ENCODE results near the gene CPNE2.

Gene CPNE2

DNA sequence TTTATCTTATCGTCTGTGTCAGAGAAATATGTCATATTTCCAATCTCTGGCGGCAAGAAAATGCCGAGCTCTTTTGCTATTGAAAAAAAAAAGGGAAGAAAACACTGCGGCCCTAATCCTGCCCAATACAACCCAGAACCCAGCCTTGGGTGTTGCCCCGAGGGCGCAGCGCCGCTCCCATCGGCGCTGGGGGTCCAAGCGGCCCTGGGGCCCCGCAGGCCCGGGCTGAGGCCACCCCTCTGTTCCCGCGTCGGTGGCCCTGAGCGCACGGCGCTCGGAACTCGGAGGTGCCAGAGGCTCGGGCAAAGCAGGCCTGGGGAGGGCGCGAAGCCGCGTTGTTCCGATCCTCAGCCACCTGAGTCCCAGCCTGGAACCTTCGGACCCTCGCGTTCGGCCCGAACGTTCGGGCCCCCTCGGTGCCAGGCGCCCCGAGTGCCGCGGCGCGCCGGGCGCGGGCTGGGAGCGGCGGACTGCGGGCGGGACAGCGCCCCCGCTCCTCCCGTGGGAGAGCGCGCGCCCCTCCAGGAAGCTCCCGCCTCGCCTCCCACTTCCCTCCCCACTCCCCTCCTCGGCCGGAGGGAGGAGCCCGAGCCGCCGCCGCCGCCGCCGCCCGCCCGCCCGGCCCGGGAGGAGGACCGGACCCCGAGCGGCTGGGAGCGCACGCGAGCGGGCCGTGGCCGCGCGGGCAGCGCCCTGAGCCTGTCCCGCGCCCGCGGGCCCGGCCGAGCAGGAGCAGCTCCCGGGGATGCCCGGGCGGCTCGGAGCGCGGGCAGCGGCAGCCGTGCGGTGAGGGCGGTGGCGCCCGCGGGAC is at the start of gene CPNE2:
Gene CPNE2, plus strand, starts transcription at position 609 of the 811 bp plus-strand sequence. CDS start 18,160 bp downstream, outside the sequence.
- Histone ChIP-seq H3K4me3 (ENCODE audit: low read depth, low read length) (peak within 1 kb of the TSS; percentile 65), H3K27ac (peak within 1 kb of the TSS; percentile 80), H3K27me3 (ENCODE audit: insufficient read depth, low read depth, severe bottlenecking) (no peaks in the 10 kb centered on the region), H3K9me3 (ENCODE audit: severe bottlenecking) (no peaks in the 10 kb centered on the region), H3K36me3 (no peaks in the 10 kb centered on the region)
- TF ChIP-seq, protein P1, sequence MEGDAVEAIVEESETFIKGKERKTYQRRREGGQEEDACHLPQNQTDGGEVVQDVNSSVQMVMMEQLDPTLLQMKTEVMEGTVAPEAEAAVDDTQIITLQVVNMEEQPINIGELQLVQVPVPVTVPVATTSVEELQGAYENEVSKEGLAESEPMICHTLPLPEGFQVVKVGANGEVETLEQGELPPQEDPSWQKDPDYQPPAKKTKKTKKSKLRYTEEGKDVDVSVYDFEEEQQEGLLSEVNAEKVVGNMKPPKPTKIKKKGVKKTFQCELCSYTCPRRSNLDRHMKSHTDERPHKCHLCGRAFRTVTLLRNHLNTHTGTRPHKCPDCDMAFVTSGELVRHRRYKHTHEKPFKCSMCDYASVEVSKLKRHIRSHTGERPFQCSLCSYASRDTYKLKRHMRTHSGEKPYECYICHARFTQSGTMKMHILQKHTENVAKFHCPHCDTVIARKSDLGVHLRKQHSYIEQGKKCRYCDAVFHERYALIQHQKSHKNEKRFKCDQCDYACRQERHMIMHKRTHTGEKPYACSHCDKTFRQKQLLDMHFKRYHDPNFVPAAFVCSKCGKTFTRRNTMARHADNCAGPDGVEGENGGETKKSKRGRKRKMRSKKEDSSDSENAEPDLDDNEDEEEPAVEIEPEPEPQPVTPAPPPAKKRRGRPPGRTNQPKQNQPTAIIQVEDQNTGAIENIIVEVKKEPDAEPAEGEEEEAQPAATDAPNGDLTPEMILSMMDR (IDR thresholded peaks at IDR 0.05; ENCODE audit: low read depth, low read length), result no peak
- DNase-seq, result peak; percentile 71

DNA sequence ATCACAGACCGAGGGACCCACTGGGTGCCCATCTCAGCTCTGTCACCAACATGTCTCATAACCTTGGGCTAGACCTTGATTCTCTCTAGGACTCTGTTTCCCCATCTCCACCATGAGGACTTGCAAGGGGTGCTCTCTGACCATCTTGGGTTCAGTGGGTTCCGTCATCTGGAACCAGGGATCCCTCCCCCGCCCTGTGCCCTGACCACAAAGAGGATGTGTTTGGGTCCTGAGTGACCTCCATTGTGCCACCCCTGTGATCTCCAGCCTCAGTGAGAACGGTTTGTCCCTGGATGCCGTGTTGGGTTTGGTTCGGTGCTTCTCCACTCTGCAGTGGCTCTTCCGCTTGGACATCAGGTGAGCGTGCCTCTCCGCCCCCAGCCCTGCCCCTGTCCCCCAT is 49.1 kb upstream of the CPNE2 start:
- DNase-seq, result no peak
- TF ChIP-seq, protein P1 (IDR thresholded peaks at IDR 0.05; ENCODE audit: low read depth, low read length), result no peak
- Histone ChIP-seq H3K9me3 (ENCODE audit: severe bottlenecking) (no peaks in the 10 kb centered on the region), H3K27me3 (ENCODE audit: insufficient read depth, low read depth, severe bottlenecking) (no peaks in the 10 kb centered on the region), H3K27ac (no peak overlapping the region), H3K36me3 (no peaks in the 10 kb centered on the region), H3K4me3 (ENCODE audit: low read depth, low read length) (no peak overlapping the region)

DNA sequence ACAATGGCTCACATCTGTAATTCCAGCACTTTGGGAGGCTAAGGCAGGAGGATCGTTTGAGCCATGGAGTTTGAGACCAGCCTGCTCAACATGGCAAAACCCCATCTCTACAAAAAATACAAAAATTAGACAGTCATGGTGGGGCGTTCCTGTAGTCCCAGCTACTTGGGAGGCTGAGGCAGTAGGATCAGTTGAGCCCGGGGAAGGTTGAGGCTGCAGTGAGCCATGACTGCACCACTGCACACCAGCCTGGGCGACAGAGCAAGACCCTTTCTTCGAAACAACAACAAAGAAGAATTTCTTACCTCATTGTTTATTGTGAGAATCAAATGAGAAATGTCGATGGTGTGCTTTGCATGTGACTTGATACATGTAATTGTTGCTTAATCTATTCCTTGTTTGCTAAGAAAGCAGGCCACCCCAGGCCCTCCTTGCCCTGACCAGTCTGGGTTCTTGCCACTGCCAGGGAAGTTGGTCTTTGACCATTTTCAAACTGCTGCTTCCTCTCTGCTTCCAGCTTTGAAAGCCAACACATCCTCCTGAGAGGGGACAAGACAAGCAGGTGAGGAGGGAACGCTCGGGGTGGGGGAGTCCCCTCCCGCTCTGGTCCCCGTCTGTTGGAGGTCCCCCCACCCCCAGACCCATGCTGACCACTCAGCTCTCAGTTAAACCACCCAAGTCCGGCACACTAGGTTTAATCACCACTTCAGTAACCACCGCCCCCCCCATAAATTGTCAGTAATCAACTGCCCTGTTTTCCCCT is 47.3 kb upstream of the CPNE2 start:
- no peak overlapping the region for H3K4me3 ChIP-seq (ENCODE audit: low read depth, low read length)
- TF ChIP-seq, protein P1 (IDR thresholded peaks at IDR 0.05; ENCODE audit: low read depth, low read length), result no peak
- no peaks in the 10 kb centered on the region for H3K36me3 ChIP-seq
- no peak overlapping the region for H3K27ac ChIP-seq
- no peak for DNase-seq
- H3K9me3 ChIP-seq (ENCODE audit: severe bottlenecking), result no peaks in the 10 kb centered on the region
- H3K27me3 ChIP-seq (ENCODE audit: insufficient read depth, low read depth, severe bottlenecking), result no peaks in the 10 kb centered on the region

DNA sequence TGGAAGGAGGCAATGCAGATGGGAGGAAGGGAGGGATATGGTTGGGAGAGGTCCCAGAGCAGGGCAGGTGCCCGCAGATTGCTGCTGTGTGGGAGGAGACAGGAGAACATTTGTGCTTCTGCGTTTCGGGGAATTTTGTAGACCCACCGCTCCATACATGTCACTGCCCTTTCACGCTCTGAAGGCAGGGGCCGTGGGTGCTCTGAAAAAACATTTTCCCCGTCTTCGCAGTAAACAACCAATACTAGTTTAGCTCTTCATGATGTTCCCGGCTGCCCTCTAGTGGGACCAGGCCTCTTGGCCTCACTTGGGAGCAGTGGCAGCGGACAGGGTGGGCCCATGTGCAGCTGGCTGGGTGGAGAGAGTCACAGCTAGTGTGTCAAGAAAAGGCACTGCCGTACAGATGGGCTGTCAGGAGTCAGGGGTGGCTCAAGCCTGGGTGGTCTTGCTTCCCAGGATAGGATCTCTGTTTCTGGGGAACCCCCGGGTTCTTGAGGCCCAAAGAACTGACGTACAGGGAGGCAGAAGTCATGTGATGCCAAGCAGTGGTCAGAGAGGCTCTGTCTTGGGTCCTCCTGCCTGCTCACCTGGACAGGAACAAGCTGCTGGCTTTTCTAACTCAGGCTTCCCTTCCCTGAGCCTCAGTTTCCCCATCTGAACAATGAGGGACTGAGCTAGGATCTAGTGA is 46.5 kb upstream of the CPNE2 start:
- H3K27ac ChIP-seq, result no peak overlapping the region

DNA sequence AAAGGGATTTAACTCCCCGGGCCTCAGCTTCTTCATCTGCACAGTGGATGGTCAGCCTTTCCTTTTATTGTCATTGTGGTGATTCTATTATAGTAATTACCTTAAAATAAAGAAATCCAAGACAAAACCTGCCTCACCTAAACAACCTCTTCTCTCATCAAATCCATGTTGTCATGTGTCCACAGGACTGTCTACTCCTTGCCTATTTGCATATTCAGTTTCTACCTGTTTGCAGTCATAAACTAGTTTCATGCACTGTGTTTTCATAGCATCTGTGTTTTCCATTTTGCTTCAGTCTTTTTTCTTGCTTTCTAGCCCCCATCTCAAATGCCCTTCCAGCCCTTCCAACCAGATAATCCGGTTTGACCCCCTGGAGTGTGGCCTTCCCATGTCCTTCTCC is 44.3 kb upstream of the CPNE2 start:
- no peaks in the 10 kb centered on the region for H3K36me3 ChIP-seq
- H3K4me3 ChIP-seq (ENCODE audit: low read depth, low read length), result no peak overlapping the region
- no peaks in the 10 kb centered on the region for H3K27me3 ChIP-seq (ENCODE audit: insufficient read depth, low read depth, severe bottlenecking)
- no peak for DNase-seq
- H3K27ac ChIP-seq, result no peak overlapping the region
- H3K9me3 ChIP-seq (ENCODE audit: severe bottlenecking), result no peaks in the 10 kb centered on the region
- TF ChIP-seq, protein P1 (IDR thresholded peaks at IDR 0.05; ENCODE audit: low read depth, low read length), result no peak

More for the DNA sequence above, 46.5 kb upstream of the CPNE2 start:
- H3K9me3 ChIP-seq (ENCODE audit: severe bottlenecking), result no peaks in the 10 kb centered on the region
- H3K36me3 ChIP-seq, result no peaks in the 10 kb centered on the region
- no peak overlapping the region for H3K4me3 ChIP-seq (ENCODE audit: low read depth, low read length)
- DNase-seq, result peak; percentile 79
- TF ChIP-seq, protein P1 (IDR thresholded peaks at IDR 0.05; ENCODE audit: low read depth, low read length), result peak; percentile 76
- no peaks in the 10 kb centered on the region for H3K27me3 ChIP-seq (ENCODE audit: insufficient read depth, low read depth, severe bottlenecking)
